KOPT-K1 (cell line): ENCODE data around the gene FAM89A.
"Not testable (repeated sequence)": the region's sequence is repeated elsewhere in the genome, so short reads cannot be mapped to it uniquely, and the experiment has no call there.

Experiments used
- H3K27ac ChIP-seq: fragments of 200-600 bp; sonication (generic); 2 replicates; pipeline ENCODE4 v1.5.1; 2016; ENCODE audit warnings: antibody characterized with exemption, mild to moderate bottlenecking, low read depth, low read length; ENCODE audit not compliant: poor library complexity, severe bottlenecking
- H3K36me3 ChIP-seq: fragments of 200-600 bp; sonication (generic); 2 replicates; pipeline ENCODE4 v1.5.1; 2017; ENCODE audit warnings: antibody characterized with exemption, mild to moderate bottlenecking, low read length, moderate library complexity; ENCODE audit not compliant: insufficient read depth
- H3K9me3 ChIP-seq: fragments of 200-600 bp; sonication (generic); 2 replicates; pipeline ENCODE4 v1.5.1; 2017; ENCODE audit warnings: antibody characterized with exemption, low read length, mild to moderate bottlenecking; ENCODE audit not compliant: insufficient read depth, poor library complexity, severe bottlenecking

Gene FAM89A

DNA sequence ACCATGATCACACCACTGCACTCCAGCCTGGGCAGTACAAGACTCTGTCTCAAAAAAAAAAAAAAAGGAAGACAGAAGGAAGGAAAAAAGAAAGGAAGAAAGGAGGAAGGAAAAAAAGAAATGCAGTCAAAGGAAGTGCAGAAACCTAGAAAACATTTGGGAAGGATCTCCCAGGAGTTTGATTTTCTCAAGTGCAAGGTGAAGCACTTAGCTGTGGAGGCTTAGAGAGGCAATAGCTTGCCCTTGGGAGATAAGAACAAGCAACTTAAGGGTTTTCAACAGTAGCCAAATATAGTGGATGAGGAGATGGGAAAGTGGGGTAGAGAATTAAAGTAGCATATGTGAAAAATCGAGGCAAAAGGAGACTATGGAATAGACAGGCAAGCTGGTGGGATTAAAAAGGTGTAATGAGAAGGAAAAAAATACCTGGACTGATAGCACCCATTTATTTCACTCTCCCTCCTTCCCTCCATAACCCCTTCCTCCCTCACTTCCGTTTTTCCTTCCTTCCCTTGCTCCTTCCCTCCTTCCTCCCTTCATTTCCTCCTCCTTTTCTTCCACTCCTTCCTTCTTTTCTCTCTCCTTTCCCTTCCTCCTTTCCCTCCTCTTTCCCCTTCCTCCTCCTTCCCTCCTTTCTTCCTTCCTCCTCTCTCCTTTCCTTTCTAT, 6.8 kb upstream of the FAM89A start:
- H3K36me3 ChIP-seq = no peaks in the 10 kb centered on the region
- H3K27ac ChIP-seq = no peak overlapping the region
- peaks cover 15% of the 10 kb centered on the region for H3K9me3 ChIP-seq

DNA sequence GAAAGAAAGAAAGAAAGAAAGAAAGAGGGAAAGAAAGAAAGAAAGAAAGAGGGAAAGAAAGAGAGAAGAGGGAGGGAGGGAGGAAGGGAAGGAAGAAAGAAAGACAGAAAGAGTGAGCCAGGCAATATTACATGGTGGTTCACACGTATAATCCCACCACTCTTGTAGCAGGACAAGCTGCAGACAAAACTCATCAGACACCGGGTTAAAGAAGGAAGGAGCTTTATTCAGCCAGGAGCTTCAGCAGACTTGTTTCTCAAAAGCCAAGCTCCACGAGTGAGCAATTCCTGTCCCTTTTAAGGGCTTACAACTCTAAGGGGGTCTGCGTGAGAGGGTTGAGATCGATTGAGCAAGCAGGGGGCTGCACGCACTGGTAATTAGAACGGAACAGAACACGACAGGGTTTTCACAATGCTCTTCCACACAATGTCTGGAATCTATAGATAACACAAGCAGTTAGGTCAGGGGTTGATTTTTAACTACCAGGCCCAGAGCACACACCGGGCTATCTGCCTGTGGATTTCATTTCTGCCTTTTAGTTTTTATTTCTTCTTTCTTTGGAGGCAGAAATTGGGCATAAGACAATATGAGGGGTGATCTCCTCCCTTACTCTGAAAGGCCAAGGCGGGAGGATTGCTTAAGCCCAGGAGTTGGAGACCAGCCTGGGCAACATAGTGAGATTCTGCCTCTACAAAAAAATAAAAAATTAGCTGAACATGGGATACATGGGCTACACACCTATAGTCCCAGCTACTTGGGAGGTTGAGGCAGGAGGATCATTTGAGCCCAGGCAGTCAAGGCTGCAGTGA, 6.1 kb upstream of the FAM89A start:
- not testable (repeated sequence) for H3K27ac ChIP-seq, H3K36me3 ChIP-seq
- peaks cover 15% of the 10 kb centered on the region for H3K9me3 ChIP-seq

DNA sequence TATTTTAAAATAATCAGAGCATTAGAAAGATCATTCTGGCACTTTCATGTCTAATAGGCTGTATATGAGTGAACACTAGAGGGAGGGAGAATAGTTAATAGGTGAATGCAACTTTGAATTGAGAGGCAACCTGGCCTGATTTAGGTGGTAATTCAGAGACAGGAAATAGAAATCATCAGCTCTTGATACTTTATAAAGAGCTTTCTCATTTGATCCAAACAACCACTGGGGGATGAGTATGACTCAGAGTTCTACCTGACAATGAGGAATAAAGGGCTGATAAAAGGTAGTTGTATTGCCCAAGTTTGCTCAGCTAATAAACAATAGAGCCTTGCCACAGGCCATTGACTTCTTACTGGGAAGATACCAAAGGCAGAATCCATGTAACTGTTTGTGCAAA, 5.2 kb upstream of the FAM89A start:
- Histone ChIP-seq H3K9me3 (peaks cover 15% of the 10 kb centered on the region), H3K36me3 (no peaks in the 10 kb centered on the region), H3K27ac (no peak overlapping the region)

DNA sequence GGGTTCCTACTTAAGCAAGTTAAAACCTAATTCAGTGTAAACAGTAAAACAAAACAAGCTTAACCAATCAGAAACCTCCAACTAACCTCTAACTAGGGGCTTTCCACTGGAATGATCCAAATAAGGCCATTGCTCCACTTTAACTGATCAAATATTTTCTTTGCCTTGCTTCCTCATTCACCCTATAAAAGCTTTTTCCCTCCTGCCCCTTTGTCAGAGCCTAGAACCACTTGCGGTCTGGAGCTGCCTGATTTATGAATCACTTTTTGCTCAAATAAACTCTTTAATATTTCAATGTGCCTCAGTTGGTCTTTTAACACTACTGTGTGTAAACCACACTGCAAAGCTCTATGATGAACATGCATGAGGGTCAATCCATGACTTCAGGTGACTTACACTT, 4.5 kb upstream of the FAM89A start:
- Histone ChIP-seq H3K36me3 (no peaks in the 10 kb centered on the region), H3K9me3 (peaks cover 15% of the 10 kb centered on the region), H3K27ac (no peak overlapping the region)

GRCh38 chr1:231041719-231042261, 1.7 kb upstream of the FAM89A start:
- Histone ChIP-seq H3K9me3 (peaks cover 15% of the 10 kb centered on the region), H3K36me3 (no peaks in the 10 kb centered on the region), H3K27ac (no peak overlapping the region)

DNA sequence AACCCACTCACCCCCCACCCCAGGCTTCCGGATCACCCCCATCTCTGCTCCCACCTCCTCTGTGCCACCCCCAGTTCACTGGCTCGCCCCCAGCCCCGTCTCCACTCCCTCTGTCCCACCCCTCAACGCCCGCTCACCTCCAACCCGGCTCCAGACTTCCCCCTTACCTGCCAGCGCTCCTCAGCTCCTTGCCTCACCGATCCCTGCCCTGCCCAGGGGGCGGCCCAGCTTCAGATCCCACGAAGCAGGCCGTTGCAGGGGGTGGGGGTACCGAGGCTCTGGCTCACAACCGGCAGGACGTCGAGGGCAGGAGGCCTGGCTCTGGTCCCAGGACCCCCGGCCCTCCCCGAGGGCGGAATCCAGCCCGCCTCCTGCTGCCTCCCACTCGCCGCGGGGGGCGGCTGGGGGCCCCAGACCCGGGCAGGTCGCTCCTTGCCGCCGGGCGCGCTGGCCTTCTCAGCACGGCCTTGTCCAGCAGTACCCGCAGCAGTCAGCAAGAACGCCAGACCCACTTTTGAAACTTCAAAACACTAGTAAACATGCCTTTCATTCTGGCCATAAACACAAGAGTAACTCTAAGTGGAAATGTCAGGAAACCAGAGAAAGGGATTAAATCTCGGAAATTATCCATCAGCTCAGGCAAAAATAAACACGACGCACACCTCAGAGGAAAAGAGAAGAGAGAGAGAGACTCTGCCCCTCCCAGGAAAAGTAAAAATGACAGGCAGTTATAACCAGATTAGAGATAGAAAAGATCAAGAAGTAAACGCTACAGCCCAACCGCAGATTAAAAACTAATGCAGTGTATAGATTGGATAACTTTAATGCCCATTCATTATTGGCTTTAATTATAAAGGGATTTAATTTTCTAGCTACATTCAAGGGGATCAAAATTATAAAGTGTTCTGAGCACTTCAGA, 1.0 kb upstream of the FAM89A start:
- H3K27ac ChIP-seq = no peak overlapping the region
- H3K36me3 ChIP-seq = no peaks in the 10 kb centered on the region
- peaks cover 15% of the 10 kb centered on the region for H3K9me3 ChIP-seq

DNA sequence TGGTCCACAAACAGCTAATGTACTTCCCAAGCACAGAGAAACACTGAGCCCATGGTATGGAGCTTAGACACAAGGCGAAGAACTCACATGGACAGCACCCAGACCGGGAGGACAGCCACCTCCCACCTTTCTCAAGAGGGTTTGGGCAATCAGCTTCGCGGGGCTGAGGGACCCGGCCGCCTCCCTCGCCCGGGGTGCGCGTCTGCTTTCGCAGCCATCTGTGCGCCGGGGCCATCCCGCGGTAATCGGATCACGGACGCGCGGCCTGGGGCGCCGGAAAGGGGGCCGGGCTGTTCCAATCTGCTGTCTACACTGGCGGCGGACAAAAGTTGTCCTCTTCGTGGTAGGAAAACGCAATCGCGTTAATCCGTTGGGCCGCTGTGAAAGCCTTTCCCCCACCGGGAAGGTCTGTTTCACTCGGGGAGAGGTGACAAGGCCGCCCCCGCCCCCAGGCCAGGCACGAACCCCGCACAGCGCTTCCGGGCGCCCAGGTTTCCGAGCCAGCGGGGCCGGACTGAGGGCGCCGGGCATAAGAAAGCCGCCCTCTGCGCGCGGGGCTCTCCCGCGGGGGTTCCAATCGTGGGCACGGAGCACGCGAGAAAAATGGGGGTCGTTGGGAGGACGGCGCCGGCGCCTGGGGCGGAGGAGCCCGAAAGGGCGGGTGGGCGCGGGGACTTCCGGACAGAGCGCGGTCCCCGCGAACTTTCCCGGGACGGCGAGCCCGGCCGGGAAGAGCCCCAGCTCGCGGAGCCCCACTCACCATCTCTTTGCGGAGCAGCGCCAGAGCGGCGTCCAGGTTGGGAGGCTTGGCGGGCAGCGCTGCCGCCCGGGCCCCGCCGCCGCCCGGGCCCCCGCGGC, 664 bp downstream of the FAM89A start:
- no peak overlapping the region for H3K27ac ChIP-seq
- H3K9me3 ChIP-seq = peaks cover 3% of the 10 kb centered on the region
- H3K36me3 ChIP-seq = no peaks in the 10 kb centered on the region

- Histone ChIP-seq H3K9me3 (no peaks in the 10 kb centered on the region), H3K27ac (no peak overlapping the region), H3K36me3 (no peaks in the 10 kb centered on the region)
Observed at GRCh38 chr1:231037585-231038517, 2.2 kb downstream of the FAM89A start.

GRCh38 chr1:231036416-231036815, 3.6 kb downstream of the FAM89A start:
- Histone ChIP-seq H3K36me3 (no peaks in the 10 kb centered on the region), H3K9me3 (no peaks in the 10 kb centered on the region), H3K27ac (no peak overlapping the region)

DNA sequence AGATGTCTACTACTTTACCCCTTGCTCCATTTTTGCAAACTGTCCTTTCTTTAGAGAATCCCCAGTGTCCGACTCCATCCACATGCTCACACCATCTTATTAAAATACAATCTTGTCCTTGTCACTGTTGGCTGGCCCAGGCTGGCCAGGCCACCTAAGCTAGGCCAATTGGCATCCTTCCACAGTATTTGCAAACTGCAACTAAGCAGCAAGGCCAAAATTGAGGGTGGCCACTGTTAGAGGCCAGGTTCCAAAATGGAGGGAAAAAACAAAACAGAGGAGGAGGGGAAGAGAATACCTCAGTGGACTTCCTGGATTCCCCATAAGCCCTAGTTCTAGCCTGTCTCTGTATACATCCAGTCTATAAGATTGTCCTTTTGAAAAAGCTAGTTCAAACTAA, 4.3 kb downstream of the FAM89A start:
- Histone ChIP-seq H3K9me3 (no peaks in the 10 kb centered on the region), H3K36me3 (no peaks in the 10 kb centered on the region), H3K27ac (no peak overlapping the region)

DNA sequence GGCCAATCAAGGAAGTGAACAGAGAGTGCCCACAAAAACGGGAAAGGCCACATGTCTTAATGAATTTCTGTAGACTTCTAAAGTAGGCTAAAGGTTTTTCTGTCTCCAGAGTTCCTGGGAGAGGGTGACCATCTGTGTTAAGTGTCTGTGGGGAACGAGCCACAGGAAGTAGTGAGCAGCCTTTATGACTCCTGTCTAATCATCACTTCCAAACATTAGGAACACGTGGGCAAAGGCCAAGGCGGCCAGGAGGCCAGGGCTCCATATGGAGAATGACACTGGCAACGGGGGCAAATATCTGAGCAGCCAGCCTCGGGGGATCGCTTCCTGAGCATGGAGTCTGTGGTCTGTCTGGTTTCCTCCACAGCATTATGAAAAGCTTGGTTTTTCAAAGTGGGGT, 7.1 kb downstream of the FAM89A start:
- H3K27ac ChIP-seq = no peak overlapping the region
- H3K9me3 ChIP-seq = no peaks in the 10 kb centered on the region

GRCh38 chr1:231029841-231030240, 10.2 kb downstream of the FAM89A start:
- Histone ChIP-seq H3K27ac (no peak overlapping the region), H3K36me3 (no peaks in the 10 kb centered on the region), H3K9me3 (no peaks in the 10 kb centered on the region)

More for the DNA sequence above, 7.1 kb downstream of the FAM89A start:
- H3K36me3 ChIP-seq = no peaks in the 10 kb centered on the region

DNA sequence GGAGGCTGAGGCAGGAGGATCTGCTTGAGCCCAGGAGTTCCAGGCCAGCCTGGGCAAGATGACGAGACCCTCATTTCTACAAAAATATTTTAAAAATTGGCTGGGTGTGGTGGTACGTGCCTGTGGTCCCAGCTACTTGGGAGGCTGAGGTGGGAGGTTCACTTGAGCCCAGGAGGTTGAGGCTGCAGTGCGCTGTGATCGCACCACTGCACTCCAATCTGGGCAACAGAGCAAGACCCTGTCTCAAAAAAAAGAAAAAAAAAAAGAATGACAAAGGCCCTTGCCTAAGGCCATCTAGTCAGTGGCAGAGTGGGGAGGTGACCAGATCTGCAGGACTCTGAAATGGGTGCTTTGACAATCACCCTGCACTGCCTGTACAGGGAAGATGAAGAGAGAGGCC, 10.8 kb downstream of the FAM89A start:
- H3K36me3 ChIP-seq, H3K9me3 ChIP-seq, H3K27ac ChIP-seq: not testable (repeated sequence)
